Activated CD4-positive, alpha-beta T cell treated with anti-CD3 and anti-CD28 coated beads for 36 hours (primary cell): ENCODE measurements around the gene DHRS9. TPM values are rescaled to one million over a fixed set of nuclear protein-coding genes. Genes with fewer than 3 reads are reported as not detected.

Experiments used
- ATAC-seq: fragments of 200-7000 bp; cut with Tn5 transposase; one replicate; pipeline ENCODE4 v1.10.0; 2021; ENCODE audit warnings: mild to moderate bottlenecking, moderate library complexity
- CTCF ChIA-PET: fragments of 350-600 bp; sonication (Branson Sonifier 250); formaldehyde crosslinking; loops from one replicate; lab custom pipeline; 2021; ENCODE audit warnings: antibody characterized with exemption; lab: Charles Lee
- POLR2A ChIA-PET: fragments of 350-600 bp; sonication (Branson Sonifier 250); formaldehyde crosslinking; loops from one replicate; lab custom pipeline; 2021; ENCODE audit warnings: antibody characterized with exemption, inconsistent platforms; lab: Charles Lee
- DNase-seq: peaks from one replicate; pipeline ENCODE4 v3.0.0-alpha.2; 2020
- H3K27ac Mint-ChIP-seq: one replicate; pipeline ENCODE4 v1.8.0; 2021; ENCODE audit warnings: mixed read lengths
- H3K27me3 Mint-ChIP-seq: one replicate; pipeline ENCODE4 v1.8.0; 2021; ENCODE audit warnings: mixed read lengths
- H3K36me3 Mint-ChIP-seq: one replicate; pipeline ENCODE4 v1.8.0; 2021; ENCODE audit warnings: low read depth, mixed read lengths
- H3K4me1 Mint-ChIP-seq: one replicate; pipeline ENCODE4 v1.8.0; 2021; ENCODE audit warnings: mixed read lengths
- H3K4me3 Mint-ChIP-seq: one replicate; pipeline ENCODE4 v1.8.0; 2021; ENCODE audit warnings: mild to moderate bottlenecking, moderate library complexity, mixed read lengths
- H3K9me3 Mint-ChIP-seq: one replicate; pipeline ENCODE4 v1.8.0; 2021; ENCODE audit warnings: low read depth, mixed read lengths
- intact Hi-C, 2 experiments: fragments of 100-400 bp; cut with DNase I in 1 of 2; cut with micrococcal nuclease in 1 of 2; formaldehyde crosslinking; loops; one replicate each; pipeline versions ENCODE4 v1.14.2 to v1.15.1; 2022 to 2024; cut with DNase I, micrococcal nuclease
- total RNA-seq, 2 experiments: library from RNA; stranded (reverse); gene quantifications; one replicate each; pipeline ENCODE4 v1.2.3, GENCODE V29; 2021

The DHRS9 gene
- total RNA-seq, 2 experiments from 2014 or later, result 4.1 to 4.8 TPM

- DNase-seq (no peak), ATAC-seq (no peak)
- no peaks in the 10 kb centered on the region for H3K27me3 Mint-ChIP-seq
- POLR2A ChIA-PET, result no interaction called here
- peaks cover 12% of the 10 kb centered on the region for H3K36me3 Mint-ChIP-seq
- peaks cover 9% of the 10 kb centered on the region for H3K4me1 Mint-ChIP-seq
- intact Hi-C loops, result no loop called here
- no peaks in the 10 kb centered on the region for H3K9me3 Mint-ChIP-seq
- H3K4me3 Mint-ChIP-seq, result no peak overlapping the region
- CTCF ChIA-PET, result interaction anchor here (0.5 kb wide), 1 partner anchor 192 kb away, joined by 4 read pairs; no protein-coding TSS in a partner anchor
- H3K27ac Mint-ChIP-seq, result no peak overlapping the region
Measured at GRCh38 chr2:169081551-169081950, 12.2 kb downstream of the DHRS9 start.

- CTCF ChIA-PET, result interaction anchor here (3.1 kb wide), 1 partner anchor 27 kb away, joined by 14 read pairs; no protein-coding TSS in a partner anchor
- H3K27me3 Mint-ChIP-seq, result no peaks in the 10 kb centered on the region
- peak overlapping the region; percentile 13 for H3K27ac Mint-ChIP-seq
- peaks cover 12% of the 10 kb centered on the region for H3K36me3 Mint-ChIP-seq
- no peak for DNase-seq
- ATAC-seq, result peak; percentile 49
- intact Hi-C loops, result no loop called here
- POLR2A ChIA-PET, result no interaction called here
- no peak overlapping the region for H3K4me3 Mint-ChIP-seq
- H3K4me1 Mint-ChIP-seq, result peaks cover 9% of the 10 kb centered on the region
- no peaks in the 10 kb centered on the region for H3K9me3 Mint-ChIP-seq
Measured at GRCh38 chr2:169082995-169083394, 13.6 kb downstream of the DHRS9 start.

- ATAC-seq (no peak), DNase-seq (no peak)
- POLR2A ChIA-PET, result no interaction called here
- intact Hi-C loops, result no loop called here
- CTCF ChIA-PET, result interaction anchor here (1.2 kb wide), 1 partner anchor 10 kb away, joined by 3 read pairs; no protein-coding TSS in a partner anchor
- Mint-ChIP-seq H3K4me1 (peaks cover 9% of the 10 kb centered on the region), H3K27ac (no peak overlapping the region), H3K27me3 (peaks cover 3% of the 10 kb centered on the region), H3K36me3 (peaks cover 12% of the 10 kb centered on the region), H3K9me3 (no peaks in the 10 kb centered on the region), H3K4me3 (no peak overlapping the region)
Measured at GRCh38 chr2:169086893-169087467, 17.6 kb downstream of the DHRS9 start.

GRCh38 chr2:169087757-169088379, 18.5 kb downstream of the DHRS9 start:
- POLR2A ChIA-PET, result no interaction called here
- intact Hi-C loops, result no loop called here
- CTCF ChIA-PET, result interaction anchor here (1.2 to 1.7 kb wide), 2 partner anchors 10 to 22 kb away, joined by 3 to 6 read pairs; no protein-coding TSS in a partner anchor
- ATAC-seq (no peak), DNase-seq (no peak)
- no peaks in the 10 kb centered on the region for H3K9me3 Mint-ChIP-seq
- peaks cover 4% of the 10 kb centered on the region for H3K4me1 Mint-ChIP-seq
- H3K4me3 Mint-ChIP-seq, result no peak overlapping the region
- H3K27ac Mint-ChIP-seq, result no peak overlapping the region
- peaks cover 6% of the 10 kb centered on the region for H3K27me3 Mint-ChIP-seq
- H3K36me3 Mint-ChIP-seq, result peaks cover 12% of the 10 kb centered on the region

- CTCF ChIA-PET, result interaction anchor here (1.7 kb wide), 1 partner anchor 21 kb away, joined by 6 read pairs; no protein-coding TSS in a partner anchor
- peaks cover 6% of the 10 kb centered on the region for H3K27me3 Mint-ChIP-seq
- H3K36me3 Mint-ChIP-seq, result peaks cover 11% of the 10 kb centered on the region
Measured at GRCh38 chr2:169089182-169089581, 19.8 kb downstream of the DHRS9 start.

GRCh38 chr2:169090133-169090820, 20.9 kb downstream of the DHRS9 start:
- intact Hi-C loops, result no loop called here
- H3K36me3 Mint-ChIP-seq, result peaks cover 7% of the 10 kb centered on the region
- DNase-seq (no peak), ATAC-seq (no peak)
- no peak overlapping the region for H3K4me3 Mint-ChIP-seq
- H3K27me3 Mint-ChIP-seq, result peaks cover 6% of the 10 kb centered on the region
- ChIA-PET CTCF (no interaction called here), POLR2A (no interaction called here)
- H3K4me1 Mint-ChIP-seq, result peaks cover 10% of the 10 kb centered on the region
- no peak overlapping the region for H3K27ac Mint-ChIP-seq
- no peaks in the 10 kb centered on the region for H3K9me3 Mint-ChIP-seq

More at GRCh38 chr2:169089182-169089581, 19.8 kb downstream of the DHRS9 start:
- Mint-ChIP-seq H3K9me3 (no peaks in the 10 kb centered on the region), H3K27ac (no peak overlapping the region), H3K4me3 (no peak overlapping the region), H3K4me1 (peaks cover 3% of the 10 kb centered on the region)
- POLR2A ChIA-PET, result no interaction called here
- DNase-seq (no peak), ATAC-seq (no peak)
- intact Hi-C loops, result no loop called here

GRCh38 chr2:169091256-169091655, 21.9 kb downstream of the DHRS9 start:
- ChIA-PET POLR2A (no interaction called here), CTCF (no interaction called here)
- Mint-ChIP-seq H3K4me1 (peaks cover 20% of the 10 kb centered on the region), H3K27ac (no peak overlapping the region), H3K27me3 (peaks cover 6% of the 10 kb centered on the region), H3K36me3 (peaks cover 4% of the 10 kb centered on the region), H3K9me3 (no peaks in the 10 kb centered on the region), H3K4me3 (no peak overlapping the region)
- intact Hi-C loops, result no loop called here
- ATAC-seq, result no peak
- no peak for DNase-seq

GRCh38 chr2:169091761-169092519, 22.6 kb downstream of the DHRS9 start:
- Mint-ChIP-seq H3K36me3 (peaks cover 4% of the 10 kb centered on the region), H3K4me1 (peaks cover 22% of the 10 kb centered on the region), H3K27ac (no peak overlapping the region), H3K4me3 (no peak overlapping the region), H3K27me3 (peaks cover 6% of the 10 kb centered on the region), H3K9me3 (no peaks in the 10 kb centered on the region)
- ATAC-seq (no peak), DNase-seq (no peak)
- intact Hi-C loops, result no loop called here
- ChIA-PET POLR2A (no interaction called here), CTCF (no interaction called here)

- no peak for DNase-seq
- ATAC-seq, result no peak
- Mint-ChIP-seq H3K36me3 (peaks cover 4% of the 10 kb centered on the region), H3K27me3 (peaks cover 6% of the 10 kb centered on the region), H3K27ac (no peak overlapping the region), H3K9me3 (no peaks in the 10 kb centered on the region), H3K4me3 (no peak overlapping the region), H3K4me1 (peaks cover 25% of the 10 kb centered on the region)
- POLR2A ChIA-PET, result no interaction called here
- CTCF ChIA-PET, result interaction anchor here (1.1 kb wide), 1 partner anchor 16 kb away, joined by 7 read pairs; no protein-coding TSS in a partner anchor
- intact Hi-C loops, result no loop called here
Measured at GRCh38 chr2:169093535-169093934, 24.2 kb downstream of the DHRS9 start.

GRCh38 chr2:169094676-169095075, 25.3 kb downstream of the DHRS9 start:
- H3K4me1 Mint-ChIP-seq, result peaks cover 25% of the 10 kb centered on the region
- no peak overlapping the region for H3K27ac Mint-ChIP-seq
- no peaks in the 10 kb centered on the region for H3K9me3 Mint-ChIP-seq
- H3K36me3 Mint-ChIP-seq, result peaks cover 4% of the 10 kb centered on the region
- intact Hi-C loops, result loop anchor here (1.0 kb wide), 2 partner anchors 20 to 25 kb away; partner anchors contain the start of gene DHRS9 (in 1 of the 2)
- no peak for ATAC-seq
- ChIA-PET POLR2A (no interaction called here), CTCF (interaction anchor here (0.7 to 5.9 kb wide), 5 partner anchors 11 to 264 kb away, joined by 3 to 41 read pairs (median 3); partner anchors contain the start of gene DHRS9)
- H3K4me3 Mint-ChIP-seq, result no peak overlapping the region
- DNase-seq, result no peak
- H3K27me3 Mint-ChIP-seq, result peaks cover 6% of the 10 kb centered on the region

- ATAC-seq (peak; percentile 87), DNase-seq (peak; percentile 34)
- intact Hi-C loops, result loop anchor here (1.0 kb wide), 3 partner anchors 10 to 26 kb away; partner anchors contain the start of gene DHRS9 (in 1 of the 2)
- Mint-ChIP-seq H3K36me3 (peaks cover 4% of the 10 kb centered on the region), H3K27me3 (peaks cover 6% of the 10 kb centered on the region), H3K4me1 (peaks cover 25% of the 10 kb centered on the region), H3K27ac (peak overlapping the region; percentile 28), H3K9me3 (no peaks in the 10 kb centered on the region), H3K4me3 (no peak overlapping the region)
- POLR2A ChIA-PET, result no interaction called here
- CTCF ChIA-PET, result interaction anchor here (1.0 to 5.9 kb wide), 5 partner anchors 11 to 47 kb away, joined by 3 to 41 read pairs (median 4); partner anchors contain the start of gene DHRS9
Measured at GRCh38 chr2:169095621-169096105, 26.3 kb downstream of the DHRS9 start.
